Hepatocyte (in vitro differentiated cells): ENCODE data around the gene THAP2. TPM values are rescaled to one million over a fixed set of nuclear protein-coding genes. Genes with fewer than 3 reads are reported as not detected.

ENCODE experiments used
- DNase-seq: peaks from one replicate; pipeline ENCODE4 v3.0.0-alpha.2; 2016; ENCODE audit warnings: low spot score
- H2AFZ ChIP-seq: fragments of 200-600 bp; sonication (generic); 2 replicates; pipeline ENCODE4 v1.6.0; 2016; ENCODE audit warnings: antibody characterized with exemption, mild to moderate bottlenecking
- H3K27ac ChIP-seq: fragments of 200-600 bp; sonication (generic); 2 replicates; pipeline ENCODE4 v1.5.1; 2016; ENCODE audit warnings: mild to moderate bottlenecking
- H3K27me3 ChIP-seq: fragments of 200-600 bp; sonication (generic); 2 replicates; pipeline ENCODE4 v1.6.1; 2016
- H3K36me3 ChIP-seq: fragments of 200-600 bp; sonication (generic); replicated peaks from 2 replicates; pipeline ENCODE4 v1.5.1; 2016; ENCODE audit warnings: low read depth; ENCODE audit not compliant: insufficient read depth
- H3K4me1 ChIP-seq: fragments of 200-600 bp; sonication (generic); 2 replicates; pipeline ENCODE4 v1.5.1; 2016; ENCODE audit warnings: mild to moderate bottlenecking, moderate library complexity; ENCODE audit not compliant: insufficient read depth
- H3K4me2 ChIP-seq: fragments of 200-600 bp; sonication (generic); 2 replicates; pipeline ENCODE4 v1.6.0; 2016
- H3K4me3 ChIP-seq: fragments of 200-600 bp; sonication (generic); 2 replicates; pipeline ENCODE4 v1.5.1; 2016; ENCODE audit warnings: mild to moderate bottlenecking
- H3K79me2 ChIP-seq: fragments of 200-600 bp; sonication (generic); 2 replicates; pipeline ENCODE4 v1.6.0; 2017; ENCODE audit warnings: mild to moderate bottlenecking
- H3K9me2 ChIP-seq: fragments of 200-600 bp; sonication (generic); replicated peaks from 2 replicates; pipeline ENCODE4 v1.6.0; 2017; ENCODE audit warnings: mild to moderate bottlenecking; ENCODE audit not compliant: insufficient read depth
- H3K9me3 ChIP-seq: fragments of 200-600 bp; sonication (generic); 2 replicates; pipeline ENCODE4 v1.5.1; 2016; ENCODE audit warnings: low read depth, mild to moderate bottlenecking
- H4K20me1 ChIP-seq: fragments of 200-600 bp; sonication (generic); 2 replicates; pipeline ENCODE4 v1.6.0; 2016; ENCODE audit warnings: mild to moderate bottlenecking; ENCODE audit not compliant: insufficient read depth, poor library complexity, severe bottlenecking
- EZH2 ChIP-seq: fragments of 200-600 bp; sonication (generic); IDR thresholded peaks from 2 replicates; pipeline ENCODE4 v1.6.1; 2016; ENCODE audit warnings: antibody characterized with exemption, mild to moderate bottlenecking, borderline replicate concordance
- EZH2phosphoT487 ChIP-seq: fragments of 200-600 bp; sonication (generic); IDR thresholded peaks from one replicate; pipeline ENCODE4 v1.6.1; 2018; ENCODE audit warnings: antibody characterized with exemption, mild to moderate bottlenecking, low read depth, moderate library complexity; ENCODE audit not compliant: unreplicated experiment, severe bottlenecking
- WGBS: methylation state at CpG from one replicate; pipeline ENCODE4 v1.1.6; 2016; ENCODE audit warnings: low lambda C conversion rate; ENCODE audit errors: missing lambda C conversion rate; 5-methylcytosine and 5-hydroxymethylcytosine counted together
- polyA plus RNA-seq: library from polyadenylated mRNA; unstranded; fragments of >200 nt; fragmentation: Nextera tagmentation; extraction: Ambion mirVana; gene quantifications from 2 replicates; pipeline ENCODE4 v1.2.1, GENCODE V29; 2016
- total RNA-seq: library from RNA; depleted of rRNA; stranded (reverse); fragments of >200 nt; gene quantifications from 2 replicates; pipeline ENCODE4 v1.2.3, GENCODE V29; 2014
- TF ChIP-seq, protein P1 (sequence below): fragments of 200-600 bp; sonication (generic); IDR thresholded peaks from 2 replicates; pipeline ENCODE4 v1.5.1; 2016; ENCODE audit warnings: antibody characterized with exemption, mild to moderate bottlenecking; ENCODE audit not compliant: poor library complexity

The THAP2 gene
- total and polyA plus RNA-seq, 2 experiments from 2014 or later = 6.1 TPM

DNA sequence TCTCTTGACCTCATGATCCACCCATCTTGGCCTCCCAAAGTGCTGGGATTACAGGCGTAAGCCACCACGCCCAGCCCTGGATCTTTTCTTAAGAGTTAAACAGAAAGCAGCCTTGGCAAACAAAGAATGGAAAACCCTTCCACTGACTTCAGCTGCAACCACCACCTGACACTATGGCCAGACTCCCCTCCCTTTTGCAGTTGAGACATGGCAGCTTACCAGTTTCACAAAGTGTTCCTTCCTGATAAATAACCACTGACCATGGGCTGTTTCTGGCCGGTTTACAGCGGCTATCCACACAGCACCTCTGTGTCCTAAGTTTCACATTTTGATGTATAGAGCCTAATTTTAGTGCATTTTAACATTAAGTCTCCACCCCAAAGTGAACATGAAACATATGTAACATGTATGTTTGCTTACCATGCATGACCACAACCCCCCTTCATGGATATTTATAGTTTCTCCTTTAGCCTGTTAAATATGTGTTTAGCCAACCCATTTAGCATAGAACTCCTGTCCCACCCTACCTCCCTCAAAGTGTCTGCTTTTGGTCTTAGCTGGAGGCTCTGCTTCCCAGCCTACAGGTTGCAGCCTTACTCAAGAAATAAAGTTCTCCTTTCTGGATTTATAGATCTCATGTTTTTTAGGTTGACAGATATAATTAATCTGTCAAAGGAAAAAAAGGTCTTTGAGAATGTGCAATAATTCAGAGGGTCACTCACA is 57.8 kb downstream of the THAP2 start:
- Histone ChIP-seq H3K9me3 (no peaks in the 10 kb centered on the region), H3K36me3 (no peaks in the 10 kb centered on the region)

DNA sequence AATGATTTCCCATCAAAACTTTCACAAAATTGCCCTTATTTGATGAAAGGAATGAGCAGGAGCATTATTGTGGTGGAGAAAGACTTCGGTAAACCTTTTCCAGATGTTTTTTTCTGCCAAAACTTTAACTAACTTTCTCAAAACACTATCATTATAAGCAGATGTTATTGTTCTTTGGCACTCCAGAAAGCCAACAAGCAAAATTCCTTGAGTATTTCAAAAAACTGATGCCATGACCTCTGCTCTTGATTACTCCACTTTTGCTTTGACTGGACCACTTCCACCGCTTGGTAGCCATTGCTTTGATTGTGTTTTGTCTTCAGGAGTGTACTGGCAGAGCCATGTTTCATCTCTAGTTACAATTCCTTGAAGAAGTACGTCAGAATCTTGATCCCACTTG is 60.9 kb downstream of the THAP2 start:
- no peaks in the 10 kb centered on the region for H3K9me2 ChIP-seq
- no peaks in the 10 kb centered on the region for H3K79me2 ChIP-seq
- H3K4me3 ChIP-seq = no peak overlapping the region
- H3K36me3 ChIP-seq = no peaks in the 10 kb centered on the region
- 86% methylated on average over 3 of the region's 3 CpGs for WGBS
- DNase-seq = no peak
- H3K4me2 ChIP-seq = no peak overlapping the region
- H3K27ac ChIP-seq = no peak overlapping the region
- no peaks in the 10 kb centered on the region for H4K20me1 ChIP-seq
- H3K27me3 ChIP-seq = no peaks in the 10 kb centered on the region
- H3K4me1 ChIP-seq = no peaks in the 10 kb centered on the region
- no peaks in the 10 kb centered on the region for H3K9me3 ChIP-seq
- TF ChIP-seq EZH2phosphoT487 (no peak), EZH2 (no peak)
- TF ChIP-seq, protein P1, sequence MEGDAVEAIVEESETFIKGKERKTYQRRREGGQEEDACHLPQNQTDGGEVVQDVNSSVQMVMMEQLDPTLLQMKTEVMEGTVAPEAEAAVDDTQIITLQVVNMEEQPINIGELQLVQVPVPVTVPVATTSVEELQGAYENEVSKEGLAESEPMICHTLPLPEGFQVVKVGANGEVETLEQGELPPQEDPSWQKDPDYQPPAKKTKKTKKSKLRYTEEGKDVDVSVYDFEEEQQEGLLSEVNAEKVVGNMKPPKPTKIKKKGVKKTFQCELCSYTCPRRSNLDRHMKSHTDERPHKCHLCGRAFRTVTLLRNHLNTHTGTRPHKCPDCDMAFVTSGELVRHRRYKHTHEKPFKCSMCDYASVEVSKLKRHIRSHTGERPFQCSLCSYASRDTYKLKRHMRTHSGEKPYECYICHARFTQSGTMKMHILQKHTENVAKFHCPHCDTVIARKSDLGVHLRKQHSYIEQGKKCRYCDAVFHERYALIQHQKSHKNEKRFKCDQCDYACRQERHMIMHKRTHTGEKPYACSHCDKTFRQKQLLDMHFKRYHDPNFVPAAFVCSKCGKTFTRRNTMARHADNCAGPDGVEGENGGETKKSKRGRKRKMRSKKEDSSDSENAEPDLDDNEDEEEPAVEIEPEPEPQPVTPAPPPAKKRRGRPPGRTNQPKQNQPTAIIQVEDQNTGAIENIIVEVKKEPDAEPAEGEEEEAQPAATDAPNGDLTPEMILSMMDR = no peak
- no peak overlapping the region for H2AFZ ChIP-seq

More for the DNA sequence above, 57.8 kb downstream of the THAP2 start:
- Histone ChIP-seq H3K4me2 (no peak overlapping the region), H3K27me3 (no peaks in the 10 kb centered on the region), H3K9me2 (no peaks in the 10 kb centered on the region), H3K27ac (no peak overlapping the region), H3K4me3 (no peak overlapping the region), H3K79me2 (no peaks in the 10 kb centered on the region), H3K4me1 (no peaks in the 10 kb centered on the region), H2AFZ (no peak overlapping the region), H4K20me1 (no peaks in the 10 kb centered on the region)
- WGBS = 93% methylated on average over 4 of the region's 4 CpGs
- no peak for DNase-seq
- TF ChIP-seq EZH2 (no peak), EZH2phosphoT487 (no peak)
- TF ChIP-seq, protein P1 = no peak

DNA sequence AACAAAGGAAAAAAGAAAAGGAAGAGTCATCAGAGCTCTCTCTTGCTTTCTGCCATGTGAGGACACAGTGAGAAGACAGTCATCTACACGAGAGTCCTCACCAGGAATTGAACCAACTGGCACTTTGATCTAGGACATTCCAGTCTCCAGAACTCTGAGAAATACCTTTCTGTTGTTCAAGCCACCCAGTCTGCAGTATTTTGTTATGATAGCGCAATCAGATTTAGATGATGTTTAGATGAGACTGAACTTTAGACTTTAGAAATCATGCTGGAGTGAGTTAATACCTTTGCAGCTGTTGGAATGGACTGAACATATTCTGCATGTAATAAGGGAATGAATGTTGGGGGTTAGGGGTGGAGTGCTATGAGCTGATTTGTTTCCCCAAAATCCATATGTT is 62.4 kb downstream of the THAP2 start:
- Histone ChIP-seq H2AFZ (no peak overlapping the region), H3K27ac (no peak overlapping the region), H3K9me2 (no peaks in the 10 kb centered on the region), H4K20me1 (no peaks in the 10 kb centered on the region), H3K79me2 (no peaks in the 10 kb centered on the region), H3K4me1 (no peaks in the 10 kb centered on the region), H3K4me3 (no peak overlapping the region), H3K9me3 (no peaks in the 10 kb centered on the region), H3K4me2 (no peak overlapping the region), H3K27me3 (no peaks in the 10 kb centered on the region), H3K36me3 (no peaks in the 10 kb centered on the region)
- no peak for TF ChIP-seq EZH2
- TF ChIP-seq, protein P1 = no peak
- no peak for TF ChIP-seq EZH2phosphoT487
- 88% methylated on average over 2 of the region's 2 CpGs for WGBS
- DNase-seq = no peak
